ENCODE measurements around the gene SPEN. TPM values are rescaled to one million over a fixed set of nuclear protein-coding genes. Genes with fewer than 3 reads are reported as not detected.

SPEN gene
- total RNA-seq, 1 donor from 2014 or later, result 54.7 TPM

- Histone ChIP-seq H3K4me1 (peaks cover 24% of the 10 kb centered on the region), H3K9me3 (no peaks in the 10 kb centered on the region), H3K27me3 (ENCODE audit: low read depth) (no peaks in the 10 kb centered on the region), H3K27ac (peak overlapping the region; percentile 12), H3K4me3 (no peak overlapping the region), H3K36me3 (peaks cover 100% of the 10 kb centered on the region)
- no peak for TF ChIP-seq CTCF (IDR thresholded peaks at IDR 0.05)
- DNase-seq (no peak), ATAC-seq (no peak)
- intact Hi-C loops (cut with DNase I), result no loop called here
Observed at GRCh38 chr1:15938628-15939161, 91.2 kb downstream of the SPEN start.

- no peak for DNase-seq
- Histone ChIP-seq H3K36me3 (peaks cover 100% of the 10 kb centered on the region), H3K27me3 (ENCODE audit: low read depth) (no peaks in the 10 kb centered on the region), H3K4me3 (no peak overlapping the region), H3K27ac (peak overlapping the region; percentile 12), H3K9me3 (no peaks in the 10 kb centered on the region), H3K4me1 (peaks cover 24% of the 10 kb centered on the region)
- intact Hi-C loops (cut with DNase I), result no loop called here
- peak in 1 of 2 donors; percentile 52 for ATAC-seq
- no peak for TF ChIP-seq CTCF (IDR thresholded peaks at IDR 0.05)
Observed at GRCh38 chr1:15939181-15940109, 91.9 kb downstream of the SPEN start.

GRCh38 chr1:15940110-15941043, 92.9 kb downstream of the SPEN start:
- Histone ChIP-seq H3K36me3 (peaks cover 100% of the 10 kb centered on the region), H3K27me3 (ENCODE audit: low read depth) (no peaks in the 10 kb centered on the region), H3K9me3 (no peaks in the 10 kb centered on the region), H3K27ac (no peak overlapping the region), H3K4me3 (no peak overlapping the region), H3K4me1 (peaks cover 24% of the 10 kb centered on the region)
- DNase-seq (no peak), ATAC-seq (no peak)
- no peak for TF ChIP-seq CTCF (IDR thresholded peaks at IDR 0.05)
- intact Hi-C loops (cut with DNase I), result no loop called here

GRCh38 chr1:15941044-15941840, 93.7 kb downstream of the SPEN start:
- Histone ChIP-seq H3K4me3 (no peak overlapping the region), H3K9me3 (no peaks in the 10 kb centered on the region), H3K4me1 (peaks cover 24% of the 10 kb centered on the region), H3K27me3 (ENCODE audit: low read depth) (no peaks in the 10 kb centered on the region), H3K36me3 (peaks cover 100% of the 10 kb centered on the region), H3K27ac (no peak overlapping the region)
- ATAC-seq (no peak), DNase-seq (no peak)
- no peak for TF ChIP-seq CTCF (IDR thresholded peaks at IDR 0.05)
- intact Hi-C loops (cut with DNase I), result no loop called here

Measured in lower lobe of right lung (tissue), 2 donors.